HL-60/S4 (cell line): ENCODE measurements around the gene IARS2.
"Not testable (repeated sequence)": the region's sequence is repeated elsewhere in the genome, so short reads cannot be mapped to it uniquely, and the experiment has no call there.

Experiments used
- in situ Hi-C: fragments of 300-500 bp; cut with MboI; formaldehyde crosslinking; loops from 2 replicates; pipeline ENCODE4 v1.14.3; 2022; ENCODE audit warnings: low sequenced_read_pairs

Gene IARS2

DNA sequence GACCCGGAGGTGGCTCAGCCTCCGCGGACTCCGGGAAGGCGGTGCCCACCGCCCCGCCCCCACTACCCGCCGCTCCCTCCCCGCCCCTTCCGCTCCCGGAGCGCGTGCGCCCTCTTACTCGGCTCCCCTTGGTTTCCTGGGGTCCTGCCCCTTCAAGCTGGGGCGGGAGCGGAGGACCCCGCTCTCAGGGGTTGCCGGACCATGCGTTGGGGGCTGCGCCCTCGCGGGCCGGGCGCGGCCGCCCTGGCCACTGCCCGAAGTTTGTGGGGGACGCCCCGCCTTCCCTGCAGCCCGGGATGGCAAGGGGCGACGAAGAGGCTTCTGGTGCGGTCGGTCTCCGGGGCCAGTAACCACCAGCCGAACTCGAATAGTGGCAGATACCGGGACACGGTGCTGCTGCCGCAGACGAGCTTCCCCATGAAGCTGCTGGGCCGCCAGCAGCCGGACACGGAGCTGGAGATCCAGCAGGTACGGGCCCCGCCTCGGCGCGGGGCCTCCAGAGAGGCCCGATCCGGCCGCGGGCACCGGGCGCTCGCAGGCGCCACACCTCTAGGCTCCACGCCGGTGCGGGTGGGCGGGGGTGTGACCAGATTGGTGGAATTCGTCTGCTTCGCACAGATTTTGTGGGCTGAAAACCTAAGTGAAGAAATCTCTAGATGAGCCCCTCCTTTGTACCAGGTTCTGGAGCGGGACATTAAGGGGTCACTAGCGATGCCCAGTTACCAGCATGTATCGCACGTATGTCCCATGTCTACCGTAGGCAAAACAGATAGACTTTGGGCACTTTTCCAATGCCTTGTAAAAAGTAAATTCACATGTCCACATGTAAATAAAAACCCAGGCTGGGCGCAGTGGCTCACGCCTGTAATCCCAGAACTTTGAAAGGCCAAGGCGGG lies at the start of gene IARS2:
IARS2 (plus strand) TSS at position 117 of the 896 bp plus-strand sequence; CDS start at position 202, 85 bp downstream.
- in situ Hi-C loops = no loop called here

DNA sequence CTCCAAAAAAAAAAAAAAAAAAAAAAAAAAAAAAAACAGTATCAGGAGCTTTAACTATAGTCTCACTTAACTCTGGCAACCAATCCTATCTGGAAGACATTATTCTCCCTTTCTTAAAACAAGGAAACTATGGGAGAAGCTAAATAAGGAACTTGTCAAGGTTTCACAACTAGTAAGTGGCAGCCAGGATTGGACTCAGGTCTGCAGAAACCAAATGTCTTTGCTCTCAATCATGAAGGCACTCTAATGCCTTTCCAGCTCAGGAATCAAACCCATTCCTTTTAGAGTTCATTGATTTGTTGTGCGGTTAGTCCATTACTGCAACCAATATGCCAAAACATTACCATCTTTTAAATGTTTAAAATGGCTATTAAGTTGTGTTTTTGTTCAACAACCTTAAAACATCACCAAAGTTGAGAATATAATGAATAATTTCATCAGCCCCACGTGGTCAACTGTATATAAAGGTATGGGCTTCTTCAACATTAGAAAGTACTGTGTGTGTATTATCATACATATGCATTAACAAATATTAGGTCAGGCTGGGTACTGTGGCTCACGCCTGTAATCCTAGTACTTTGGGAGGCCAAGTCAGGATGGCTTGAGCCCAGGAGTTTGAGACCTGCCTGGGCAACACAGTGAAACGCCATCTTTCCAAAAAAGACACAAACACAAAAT lies 49.1 kb upstream of the IARS2 start:
- in situ Hi-C loops = no loop called here

DNA sequence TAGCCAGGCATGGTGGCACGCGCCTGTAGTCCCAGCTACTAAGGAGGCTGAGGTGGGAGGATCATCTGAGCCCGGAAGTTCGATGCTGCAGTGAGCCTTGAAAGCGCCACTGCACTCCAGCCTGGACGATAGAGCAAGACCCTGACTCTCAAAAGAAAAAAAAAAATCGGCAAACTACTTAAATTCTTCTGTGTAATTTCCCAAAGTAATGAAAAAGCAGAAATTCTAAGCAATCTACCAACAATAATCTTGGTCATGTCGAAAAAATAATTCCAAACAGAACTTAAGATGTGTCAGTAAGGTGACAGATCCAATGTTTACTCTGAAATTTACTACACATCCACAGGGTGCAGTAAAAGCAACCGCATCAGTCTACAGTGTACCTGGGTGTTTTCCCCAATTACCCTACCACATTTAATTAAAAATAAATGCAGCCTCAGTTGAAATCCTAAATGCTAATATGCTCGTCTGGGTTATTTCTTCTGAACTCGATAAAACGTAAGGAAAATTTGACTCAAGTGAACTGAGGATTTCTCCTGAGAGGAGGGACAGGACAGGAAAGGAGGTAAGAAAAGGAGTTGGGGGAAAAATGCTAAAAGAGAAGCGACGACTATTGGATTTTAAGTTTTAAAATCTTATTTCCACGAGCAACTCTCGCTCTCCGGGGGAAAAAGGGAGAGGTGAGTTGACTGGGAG lies 48.4 kb upstream of the IARS2 start:
- in situ Hi-C loops = no loop called here

DNA sequence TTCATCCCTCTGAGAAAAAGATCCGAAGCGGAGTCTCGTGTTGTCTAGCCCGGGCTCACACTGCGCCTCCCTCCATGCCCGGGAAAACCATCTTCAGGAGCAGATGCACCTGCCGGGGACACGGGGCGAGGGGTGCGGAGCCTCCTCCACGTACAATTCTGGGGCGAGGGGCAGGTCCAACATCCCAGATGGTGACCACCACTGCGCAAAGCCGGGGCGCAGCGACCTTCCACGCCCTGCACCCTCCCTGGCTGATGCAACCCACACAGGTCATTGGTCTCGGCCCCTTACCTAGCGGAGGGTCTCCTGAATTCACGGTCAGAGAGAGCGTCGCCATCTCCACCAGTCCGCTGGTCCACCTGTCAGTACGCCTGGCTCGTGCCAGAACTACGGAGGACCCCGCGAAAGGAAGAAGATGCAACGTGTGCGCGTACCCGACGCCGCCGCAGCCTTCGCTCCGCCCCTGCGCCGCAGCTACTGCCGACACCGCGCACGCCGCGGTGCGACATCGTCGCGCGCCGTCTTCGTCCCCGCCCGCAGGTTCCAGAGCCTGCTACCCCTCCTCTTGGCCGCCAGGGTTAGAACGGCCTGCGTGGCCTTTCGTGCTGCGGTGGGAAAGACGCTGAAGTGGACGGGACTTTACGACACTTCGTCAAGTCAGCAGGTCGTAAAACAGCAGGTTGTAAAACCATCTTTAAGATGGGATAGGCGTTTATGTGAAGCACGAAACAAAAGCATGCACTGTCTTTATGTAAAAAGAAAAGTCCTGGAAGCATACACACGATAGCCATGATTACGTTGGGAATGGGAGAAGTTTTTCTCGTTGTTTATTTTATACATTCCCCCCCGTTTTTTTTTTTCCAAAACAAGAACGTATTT lies 47.6 kb upstream of the IARS2 start, which contains the start of gene EPRS1:
EPRS1 (minus strand) TSS at position 454 of the 879 bp plus-strand sequence; CDS start at position 337, 117 bp downstream.
- in situ Hi-C loops = no loop called here

DNA sequence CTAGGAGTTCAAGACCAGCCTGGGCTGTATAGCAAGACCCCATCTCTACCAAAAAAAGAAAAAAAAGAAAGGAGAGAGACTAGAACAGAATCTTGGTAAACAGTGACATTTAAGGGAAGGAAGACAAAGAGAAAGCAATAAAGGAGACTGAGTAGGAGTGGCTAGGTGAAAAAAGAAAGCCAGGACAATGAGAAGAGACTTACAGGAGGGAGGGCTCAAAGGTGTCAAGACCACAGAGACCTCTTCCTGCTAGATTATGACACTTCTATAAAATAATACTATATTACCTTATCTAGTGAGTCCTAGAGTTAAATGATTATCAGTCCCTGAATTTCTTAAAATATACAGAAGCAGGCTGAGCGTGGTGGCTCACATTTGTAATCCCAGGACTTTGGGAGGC lies 37.6 kb upstream of the IARS2 start:
- in situ Hi-C loops = no loop called here

DNA sequence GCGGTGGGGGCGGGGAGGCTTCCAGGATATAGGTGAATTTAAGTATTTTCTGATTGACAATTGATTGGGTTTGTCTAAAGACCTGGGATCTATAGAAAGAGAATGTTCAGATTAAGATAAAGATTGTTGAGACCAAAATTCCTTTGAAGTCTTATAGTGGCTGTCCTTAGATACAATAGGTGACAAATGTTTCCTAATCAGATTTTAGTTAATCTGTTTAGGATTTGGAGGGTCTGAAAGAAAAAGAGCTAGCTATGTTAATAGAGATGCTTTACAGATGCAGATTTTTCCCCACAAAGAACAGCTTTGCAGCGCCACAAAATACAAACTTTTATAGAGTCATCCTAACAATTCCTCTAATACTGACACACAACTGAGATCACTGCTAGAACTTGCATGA lies 33.1 kb upstream of the IARS2 start:
- in situ Hi-C loops = no loop called here

DNA sequence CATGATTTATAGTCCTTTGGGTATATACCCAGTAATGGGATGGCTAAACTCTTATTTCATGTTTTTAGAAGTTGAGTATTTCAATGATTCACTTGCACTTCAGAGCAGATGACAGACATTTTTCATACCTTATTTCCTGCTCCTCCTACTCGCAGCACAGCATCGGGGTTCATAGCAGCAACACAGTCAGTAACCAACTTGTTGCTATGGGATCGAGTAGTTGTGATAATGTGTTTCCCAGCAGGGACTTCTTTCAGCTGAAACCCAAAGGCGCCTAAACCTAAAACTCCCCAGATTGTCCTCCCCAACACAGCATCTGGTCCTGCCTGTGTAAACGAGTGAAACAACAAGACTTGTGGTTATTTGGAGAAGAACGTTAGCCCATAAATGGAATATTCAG lies 31.3 kb upstream of the IARS2 start:
- in situ Hi-C loops = no loop called here

DNA sequence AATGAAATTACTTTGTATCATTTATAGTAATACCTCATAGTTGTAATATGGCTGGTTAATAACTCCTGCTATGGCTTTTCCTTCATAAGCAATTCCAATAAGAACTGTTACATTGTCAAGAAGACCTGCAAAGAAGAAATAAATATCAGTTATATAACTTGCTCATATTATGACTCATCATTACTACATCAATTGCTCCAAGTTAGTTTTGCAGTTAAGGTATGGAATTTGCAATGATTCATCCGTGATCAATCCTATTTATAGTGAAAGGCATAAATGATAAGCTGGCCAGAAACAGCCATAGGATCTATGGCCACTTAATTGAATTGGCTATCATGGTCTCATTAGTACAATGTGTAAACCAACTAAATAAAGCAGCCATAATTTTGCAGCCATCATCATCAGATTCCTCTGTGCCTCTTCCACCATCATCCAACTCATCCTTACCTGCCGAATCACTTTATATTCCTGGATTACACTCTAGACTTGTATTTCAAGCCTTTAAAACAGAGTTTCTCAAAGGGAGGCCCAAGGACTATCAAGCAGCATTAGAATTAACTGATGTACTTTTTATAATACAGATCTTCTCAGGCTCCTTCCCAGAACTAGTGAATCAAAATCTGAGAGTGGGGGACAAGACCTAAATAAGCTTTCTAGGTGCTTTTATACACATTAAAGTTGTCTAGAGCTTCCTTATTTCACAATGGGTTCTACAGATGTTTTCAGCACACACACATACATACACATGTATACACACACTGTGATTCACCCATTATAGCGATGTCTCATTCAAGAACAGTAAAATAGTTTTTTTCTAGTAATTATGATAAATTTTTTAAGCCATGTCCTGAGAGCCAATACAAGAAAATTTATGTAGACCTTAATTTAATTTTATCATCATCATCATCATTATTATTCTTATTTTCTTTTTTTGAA lies 26.4 kb upstream of the IARS2 start:
- in situ Hi-C loops = no loop called here

DNA sequence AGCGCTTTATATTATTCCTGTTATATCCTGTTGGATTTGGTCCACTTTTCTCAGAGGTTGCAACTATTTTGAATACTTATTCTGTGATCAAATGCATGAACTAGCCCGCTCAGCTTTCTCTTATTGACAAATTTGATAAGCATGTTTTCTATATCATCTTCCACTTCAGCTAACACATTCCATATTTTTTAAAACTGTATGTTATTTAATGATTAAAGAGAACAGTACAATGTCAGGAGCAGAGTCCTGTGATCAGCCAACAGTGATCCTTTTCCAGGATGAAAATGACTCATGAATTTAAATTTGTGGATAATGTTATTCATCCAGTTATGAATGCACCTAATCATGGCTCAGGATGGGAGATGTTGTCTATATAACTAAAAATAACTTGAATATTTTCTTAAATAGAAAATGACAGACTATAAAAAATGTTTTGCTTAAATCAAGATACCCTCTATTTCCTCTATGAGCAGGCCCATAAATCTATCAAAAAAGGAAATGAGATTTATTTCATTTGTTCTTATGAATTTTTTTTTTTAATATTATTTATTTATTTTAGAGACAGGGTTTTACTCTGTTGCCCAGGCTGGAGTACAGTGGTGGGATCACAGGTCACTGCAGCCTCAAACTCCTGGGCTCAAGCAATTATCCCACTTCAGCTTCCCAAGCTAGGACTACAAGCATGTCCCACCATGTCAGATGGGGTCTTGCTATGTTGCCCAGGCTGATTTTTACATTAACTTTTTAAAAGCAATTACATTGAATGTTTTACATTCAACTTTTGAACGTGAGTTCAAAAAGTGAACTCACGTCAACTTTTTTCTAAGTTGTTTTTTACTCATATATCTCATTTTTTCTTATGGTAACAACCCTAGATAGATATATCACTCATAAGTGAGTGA lies 16.8 kb upstream of the IARS2 start:
- in situ Hi-C loops = no loop called here

DNA sequence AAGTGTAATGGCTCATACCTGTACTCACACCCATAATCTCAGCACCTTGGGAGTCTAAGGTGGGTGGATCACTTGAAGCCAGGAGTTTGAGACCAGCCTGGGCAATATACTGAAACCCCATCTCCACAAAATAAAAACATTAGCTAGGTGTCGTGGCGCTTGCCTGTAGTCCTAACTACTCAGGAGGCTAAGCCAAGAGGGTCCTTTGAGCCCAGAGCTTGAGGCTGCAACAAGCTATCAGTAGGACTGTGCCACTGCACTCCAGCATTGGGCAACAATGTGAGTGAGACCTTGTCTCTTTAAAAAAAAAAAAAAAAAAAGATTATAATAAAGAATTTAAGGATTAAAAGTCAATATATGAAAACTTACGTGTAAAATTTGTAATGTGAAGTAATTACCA lies 16.0 kb upstream of the IARS2 start:
- in situ Hi-C loops = no loop called here

DNA sequence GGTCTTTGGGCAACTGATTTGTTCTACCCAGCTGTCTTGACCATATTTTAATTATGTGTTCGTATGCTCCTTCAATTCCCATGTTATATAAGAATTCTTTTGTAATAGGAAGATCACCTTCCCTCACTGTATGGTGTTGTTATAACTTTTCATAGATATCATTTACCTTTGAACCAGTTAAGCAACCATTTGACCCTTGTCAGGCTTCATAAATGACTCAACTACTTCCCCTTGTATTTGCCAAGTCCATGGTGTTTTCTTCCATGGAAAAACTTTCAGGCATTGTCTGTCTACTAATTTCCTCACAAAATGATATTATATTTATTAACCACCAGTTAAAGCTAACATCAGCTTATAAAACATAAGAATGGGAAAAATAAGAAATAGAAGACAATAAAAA lies 9.5 kb upstream of the IARS2 start:
- in situ Hi-C loops = no loop called here

DNA sequence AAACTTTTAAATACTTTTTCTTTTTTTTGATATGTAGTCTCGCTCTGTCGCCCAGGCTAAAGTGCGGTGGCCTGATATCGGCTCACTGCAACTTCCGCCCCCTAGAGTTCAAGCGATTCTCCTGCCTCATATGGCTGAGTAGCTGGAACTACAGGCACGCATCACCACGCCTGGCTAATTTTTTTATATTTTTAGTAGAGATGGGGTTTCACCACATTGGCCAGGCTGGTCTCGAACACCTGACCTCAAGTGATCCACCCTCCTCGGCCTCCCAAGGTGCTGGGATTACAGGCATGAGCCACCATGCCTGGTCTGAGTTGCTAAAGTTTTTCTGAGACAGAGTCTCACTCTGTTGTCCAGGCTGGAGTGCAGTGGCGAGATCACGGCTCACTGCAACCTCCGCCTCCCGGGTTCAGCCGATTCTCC lies 7.7 kb upstream of the IARS2 start:
- in situ Hi-C loops = not testable (repeated sequence)

DNA sequence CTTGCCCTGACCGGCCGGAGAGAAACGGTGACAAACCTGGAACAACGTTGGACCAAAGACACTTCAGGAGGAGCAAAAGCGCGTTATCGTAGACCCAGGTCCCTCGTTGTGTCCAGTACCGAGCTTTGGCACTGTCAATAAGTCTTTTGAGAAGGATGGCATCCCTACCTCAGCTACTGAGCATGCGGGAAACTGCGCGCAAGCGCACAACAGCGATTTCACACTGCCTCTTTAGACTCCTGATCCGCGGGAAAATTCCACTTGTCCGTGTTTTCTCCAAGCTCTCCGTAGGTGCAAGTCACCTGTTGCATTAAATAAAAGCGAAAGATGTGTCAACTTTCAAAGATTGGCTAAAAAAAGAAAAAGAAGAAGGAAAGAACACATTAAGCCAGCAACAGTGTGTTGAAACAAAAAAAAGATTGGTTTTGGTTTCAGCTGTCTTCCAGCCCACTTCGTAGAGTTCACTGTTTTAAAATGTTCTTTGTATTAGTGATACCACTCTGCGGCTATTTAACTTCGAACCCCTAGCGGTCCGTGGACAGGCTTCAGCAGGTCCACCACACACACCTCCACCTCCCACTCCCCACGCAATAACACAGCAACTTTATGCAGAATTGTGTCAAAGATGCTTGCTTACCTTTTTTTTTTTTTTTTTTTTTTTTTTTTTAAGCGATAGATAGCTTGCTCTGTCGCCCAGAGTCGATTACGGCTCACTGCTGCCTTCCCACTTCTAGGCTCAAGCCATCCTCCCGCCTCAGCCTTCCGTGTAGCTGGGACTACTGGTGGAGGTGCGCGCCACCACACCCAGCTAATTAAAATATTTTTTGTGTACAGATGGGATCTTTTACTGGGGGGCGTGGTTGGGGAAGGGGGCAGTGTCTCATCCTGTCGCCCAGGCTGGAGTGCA lies 4.0 kb upstream of the IARS2 start, which contains the start of gene BPNT1:
BPNT1 (minus strand) TSS at position 139 of the 907 bp plus-strand sequence. CDS start 9,942 bp downstream, outside the sequence.
- in situ Hi-C loops = no loop called here

DNA sequence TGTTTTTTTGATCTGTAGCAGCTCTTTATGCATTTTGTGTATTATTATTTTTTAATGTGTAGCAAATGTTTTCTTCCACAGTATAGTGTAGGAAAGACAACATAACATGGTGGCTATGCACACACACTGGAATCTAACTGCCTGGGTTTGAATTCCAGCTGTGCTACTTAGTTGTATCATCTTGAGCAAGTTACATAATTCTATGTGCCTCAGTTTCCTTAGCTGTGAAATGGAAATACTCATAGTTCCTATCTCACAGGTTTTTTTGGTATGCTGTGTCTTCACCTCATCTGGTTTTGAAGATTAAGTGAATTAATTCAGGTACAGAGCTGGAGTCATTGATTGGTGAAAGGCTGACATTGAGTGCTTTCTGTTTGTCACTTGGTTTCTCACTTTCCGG lies 1.2 kb upstream of the IARS2 start:
- in situ Hi-C loops = no loop called here

DNA sequence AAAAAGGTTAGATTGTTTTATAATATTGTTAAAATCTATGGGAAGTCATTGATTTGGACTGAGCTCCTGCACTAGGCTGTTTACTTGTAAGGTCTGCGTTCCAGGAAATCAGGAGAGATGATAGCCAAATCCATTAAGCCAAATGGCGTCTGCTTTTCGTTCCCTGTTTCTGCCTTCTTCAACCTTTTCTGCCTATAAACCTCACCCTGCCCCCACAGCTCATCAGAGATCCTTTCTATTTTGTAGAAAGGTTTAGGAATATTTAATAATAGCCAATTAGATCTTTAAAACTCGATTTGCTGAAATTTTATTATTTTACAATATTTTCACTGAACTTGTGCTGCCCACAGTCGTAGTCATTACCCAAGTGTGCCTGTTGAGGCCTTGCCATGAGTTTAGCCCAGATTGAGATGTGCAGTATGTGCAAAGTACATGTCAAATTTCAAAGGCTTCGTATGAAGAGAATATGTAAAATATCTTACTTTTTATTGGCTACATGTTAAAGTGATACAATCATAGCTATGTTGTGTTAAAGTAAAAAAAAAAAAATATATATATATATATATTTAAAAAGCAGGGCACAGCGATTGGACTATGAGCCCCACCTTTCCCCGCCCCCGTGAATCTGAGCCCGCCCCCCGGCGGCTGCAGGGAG lies 444 bp upstream of the IARS2 start:
- in situ Hi-C loops = no loop called here

DNA sequence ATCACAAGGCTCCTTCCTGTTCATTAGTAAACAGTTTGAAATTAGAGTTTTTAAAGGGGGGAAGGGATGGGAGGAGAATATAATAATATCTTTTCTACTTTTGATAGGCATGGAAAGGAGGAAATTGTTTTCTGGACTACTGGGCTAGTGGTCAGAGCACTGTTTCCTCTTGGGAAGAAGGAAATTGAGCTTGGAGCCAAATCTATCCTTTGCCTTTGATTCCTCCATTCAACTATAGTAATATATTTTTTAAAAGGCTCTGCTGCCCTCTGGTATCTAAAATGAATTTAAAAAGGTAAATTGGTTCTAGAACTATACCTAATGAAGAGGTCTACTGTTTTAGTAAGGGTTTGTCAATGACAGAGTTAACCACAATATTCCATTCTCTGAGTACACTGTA lies 5.9 kb downstream of the IARS2 start:
- in situ Hi-C loops = no loop called here

DNA sequence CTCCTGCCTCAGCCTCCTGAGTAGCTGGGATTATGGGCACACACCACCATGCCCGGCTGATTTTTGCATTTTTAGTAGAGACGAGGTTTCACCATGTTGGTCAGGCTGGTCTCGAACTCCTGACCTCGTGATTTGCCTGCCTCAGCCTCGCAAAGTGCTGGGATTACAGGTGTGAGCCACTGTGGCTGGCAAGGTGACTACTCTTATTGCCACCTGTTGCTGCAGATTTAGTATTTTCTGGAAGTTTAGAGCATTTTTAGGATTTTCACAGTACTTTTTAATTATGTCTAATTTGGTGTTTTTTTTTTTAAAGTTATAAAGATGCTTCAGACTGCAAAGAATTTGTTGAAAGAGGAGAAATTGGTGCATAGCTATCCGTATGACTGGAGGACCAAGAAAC lies 16.5 kb downstream of the IARS2 start:
- in situ Hi-C loops = not testable (repeated sequence)
